ENCODE measurements around the gene ACER2.
"Not testable (repeated sequence)": the region's sequence is repeated elsewhere in the genome, so short reads cannot be mapped to it uniquely, and the experiment has no call there.

The ACER2 gene

GRCh38 chr9:19408693-19409400 is at the start of gene ACER2:
ACER2 (plus strand) TSS chr9:19409009; CDS start chr9:19409085, 76 bp downstream.
- DNase-seq: peak; percentile 98

- no peak for DNase-seq
Observed at GRCh38 chr9:19369107-19369506, 39.7 kb upstream of the ACER2 start.

- DNase-seq: no peak
Observed at GRCh38 chr9:19371942-19372341, 36.9 kb upstream of the ACER2 start.

GRCh38 chr9:19372567-19372966 is 36.2 kb upstream of the ACER2 start:
- DNase-seq: peak; percentile 51

- DNase-seq: no peak
Observed at GRCh38 chr9:19373527-19373926, 35.3 kb upstream of the ACER2 start.

- DNase-seq: no peak
Observed at GRCh38 chr9:19375538-19375937, 33.3 kb upstream of the ACER2 start.

GRCh38 chr9:19376931-19377330 is 31.9 kb upstream of the ACER2 start:
- no peak for DNase-seq

GRCh38 chr9:19378164-19378563 is 30.6 kb upstream of the ACER2 start:
- DNase-seq: no peak

- no peak for DNase-seq
Observed at GRCh38 chr9:19378647-19379046, 30.2 kb upstream of the ACER2 start.

- DNase-seq: no peak
Observed at GRCh38 chr9:19379283-19379682, 29.5 kb upstream of the ACER2 start.

GRCh38 chr9:19379697-19380046 is 29.1 kb upstream of the ACER2 start:
- DNase-seq: no peak

GRCh38 chr9:19380826-19381075 is 28.1 kb upstream of the ACER2 start:
- DNase-seq: no peak

- DNase-seq: no peak
Observed at GRCh38 chr9:19381656-19382055, 27.2 kb upstream of the ACER2 start.

GRCh38 chr9:19385212-19385611 is 23.6 kb upstream of the ACER2 start:
- DNase-seq: not testable (repeated sequence)

- no peak for DNase-seq
Observed at GRCh38 chr9:19385786-19386501, 22.9 kb upstream of the ACER2 start.

- DNase-seq: no peak
Observed at GRCh38 chr9:19386502-19387044, 22.2 kb upstream of the ACER2 start.

- DNase-seq: no peak
Observed at GRCh38 chr9:19387317-19387716, 21.5 kb upstream of the ACER2 start.

- DNase-seq: not testable (repeated sequence)
Observed at GRCh38 chr9:19389539-19389938, 19.3 kb upstream of the ACER2 start.

GRCh38 chr9:19397845-19398244 is 11.0 kb upstream of the ACER2 start:
- no peak for DNase-seq

- DNase-seq: not testable (repeated sequence)
Observed at GRCh38 chr9:19403231-19403630, 5.6 kb upstream of the ACER2 start.

GRCh38 chr9:19404283-19405075 is 4.3 kb upstream of the ACER2 start:
- DNase-seq: no peak

- no peak for DNase-seq
Observed at GRCh38 chr9:19405771-19406170, 3.0 kb upstream of the ACER2 start.

- no peak for DNase-seq
Observed at GRCh38 chr9:19408316-19408692, 505 bp upstream of the ACER2 start.

All from islet precursor cell (in vitro differentiated cells).